A673 (cell line): ENCODE results near the gene LHPP.

ENCODE experiments used
- CTCF ChIP-seq: fragments of 300-800, 200-600 bp; sonication (generic); conservative IDR thresholded peaks from 2 replicates; pipeline ENCODE4 v1.5.1; 2017; ENCODE audit warnings: low read depth, mild to moderate bottlenecking, antibody characterized with exemption, low read length, moderate library complexity, mixed read lengths
- EZH2 ChIP-seq: fragments of 200-600 bp; sonication (generic); IDR thresholded peaks from 2 replicates; pipeline ENCODE4 v1.6.1; 2017; ENCODE audit warnings: borderline replicate concordance, low read depth, mild to moderate bottlenecking, mixed read lengths, antibody characterized with exemption, low read length; ENCODE audit not compliant: poor library complexity, severe bottlenecking

GRCh38 chr10:124604214-124605000, 142.8 kb downstream of the LHPP start:
- TF ChIP-seq CTCF (no peak), EZH2 (no peak)
